ENCODE measurements around the gene CDC42. TPM values are rescaled to one million over a fixed set of nuclear protein-coding genes. Genes with fewer than 3 reads are reported as not detected.
A peak's percentile ranks its signal among the peaks of the same experiment; 100 is the strongest.

The CDC42 gene
- polyA plus RNA-seq, 3 donors, result 210 to 731 (median 606) TPM

- no peak for TF ChIP-seq CTCF (IDR thresholded peaks at IDR 0.05)
- Histone ChIP-seq H3K36me3 (replicated peaks in 1 of 2; ENCODE audit: control insufficient read depth in 1 of 2, insufficient read depth in 2 of 2, low read length in 2 of 2) (no peaks in the 10 kb centered on the region), H3K79me2 (ENCODE audit: insufficient read depth, low read length) (peaks cover 32% of the 10 kb centered on the region), H3K9me3 (replicated peaks in 1 of 2; ENCODE audit: control insufficient read depth in 1 of 2, insufficient read depth in 1 of 2, low read length in 2 of 2) (no peaks in the 10 kb centered on the region), H3K4me3 (replicated peaks in 1 of 3; ENCODE audit: low read depth in 2 of 3, low read length in 3 of 3) (no peak overlapping the region), H3K4me2 (replicated peaks; ENCODE audit: extremely low read depth, low read length, poor library complexity, severe bottlenecking) (no peak overlapping the region), H3K4me1 (ENCODE audit: control insufficient read depth in 1 of 2, insufficient read depth in 2 of 2, low read length in 2 of 2) (peaks cover 25 to 38% of the 10 kb centered on the region in 2 donors), H4K20me1 (ENCODE audit: insufficient read depth, low read length) (no peaks in the 10 kb centered on the region), H3K9ac (ENCODE audit: insufficient read depth, low read length, poor library complexity, severe bottlenecking) (no peak overlapping the region), H3K27ac (ENCODE audit: low read depth in 1 of 2, low read length in 2 of 2) (no peak overlapping the region), H3K27me3 (ENCODE audit: control insufficient read depth in 2 of 2, insufficient read depth in 2 of 2, low read length in 2 of 2) (no peaks in the 10 kb centered on the region), H2AFZ (ENCODE audit: insufficient read depth, low read depth, low read length, poor library complexity, severe bottlenecking) (no peak overlapping the region)
- Mint-ChIP-seq H3K36me3 (peaks cover 4 to 6% of the 10 kb centered on the region in 2 donors), H3K27ac (peak overlapping the region in 1 of 7 donors; percentile 20), H3K4me3 (no peak overlapping the region), H3K4me1 (peaks cover 36% of the 10 kb centered on the region), H3K9me3 (no peaks in the 10 kb centered on the region), H3K27me3 (ENCODE audit: low read depth in 3 of 3) (no peaks in the 10 kb centered on the region)
- intact Hi-C loops (cut with micrococcal nuclease), result no loop called here
- WGBS (ENCODE audit: insufficient coverage), result 79% methylated on average over 2 of the region's 4 CpGs
- DNase-seq, result no peak
Measured at GRCh38 chr1:22030057-22030456, 22.5 kb upstream of the CDC42 start.

- Histone ChIP-seq H4K20me1 (ENCODE audit: insufficient read depth, low read length) (no peaks in the 10 kb centered on the region), H3K27me3 (ENCODE audit: control insufficient read depth in 2 of 2, insufficient read depth in 2 of 2, low read length in 2 of 2) (no peaks in the 10 kb centered on the region), H3K4me3 (replicated peaks in 1 of 3; ENCODE audit: low read depth in 2 of 3, low read length in 3 of 3) (no peak overlapping the region), H3K9ac (ENCODE audit: insufficient read depth, low read length, poor library complexity, severe bottlenecking) (no peak overlapping the region), H3K9me3 (replicated peaks in 1 of 2; ENCODE audit: control insufficient read depth in 1 of 2, insufficient read depth in 1 of 2, low read length in 2 of 2) (no peaks in the 10 kb centered on the region), H3K4me1 (ENCODE audit: control insufficient read depth in 1 of 2, insufficient read depth in 2 of 2, low read length in 2 of 2) (peaks cover 25 to 37% of the 10 kb centered on the region in 2 donors), H3K27ac (ENCODE audit: low read depth in 1 of 2, low read length in 2 of 2) (no peak overlapping the region), H3K36me3 (replicated peaks in 1 of 2; ENCODE audit: control insufficient read depth in 1 of 2, insufficient read depth in 2 of 2, low read length in 2 of 2) (no peaks in the 10 kb centered on the region), H2AFZ (ENCODE audit: insufficient read depth, low read depth, low read length, poor library complexity, severe bottlenecking) (peak overlapping the region; percentile 29), H3K4me2 (replicated peaks; ENCODE audit: extremely low read depth, low read length, poor library complexity, severe bottlenecking) (no peak overlapping the region), H3K79me2 (ENCODE audit: insufficient read depth, low read length) (peaks cover 30% of the 10 kb centered on the region)
- Mint-ChIP-seq H3K4me3 (no peak overlapping the region), H3K4me1 (peaks cover 36% of the 10 kb centered on the region), H3K27ac (peak overlapping the region in 2 of 7 donors; percentile 25 to 92), H3K27me3 (ENCODE audit: low read depth in 3 of 3) (no peaks in the 10 kb centered on the region), H3K9me3 (no peaks in the 10 kb centered on the region), H3K36me3 (peaks cover 4 to 6% of the 10 kb centered on the region in 2 donors)
- 71% methylated on average over 3 of the region's 3 CpGs for WGBS (ENCODE audit: insufficient coverage)
- DNase-seq, result no peak
- intact Hi-C loops (cut with micrococcal nuclease), result no loop called here
- TF ChIP-seq CTCF (IDR thresholded peaks at IDR 0.05), result no peak
Measured at GRCh38 chr1:22030473-22030872, 22.0 kb upstream of the CDC42 start.
